Body of pancreas (tissue), 4 donors: ENCODE results near the gene ACTA2.

Experiments used
- CTCF ChIP-seq, 7 experiments: fragments of 450-650 bp in 4 of 7; fragments of 200-600 bp in 3 of 7; sonication (generic) in 3 of 7; IDR thresholded peaks; one replicate each; pipeline ENCODE4 v1.5.1; 2016 to 2019; ENCODE audit warnings: antibody characterized with exemption in 7 of 7
- POLR2A ChIP-seq, 3 donors: fragments of 450-650 bp; IDR thresholded peaks; one replicate each; pipeline ENCODE4 v1.6.1; 2016; ENCODE audit warnings: antibody characterized with exemption in 3 of 3, mild to moderate bottlenecking in 2 of 3

GRCh38 chr10:88936656-88937055, 15.9 kb downstream of the ACTA2 start:
- no peak for TF ChIP-seq CTCF (IDR thresholded peaks at IDR 0.05)
- TF ChIP-seq POLR2A (IDR thresholded peaks at IDR 0.05), result no peak
